GM23338 (cell line): ENCODE results near the gene MMP19. TPM values are rescaled to one million over a fixed set of nuclear protein-coding genes. Genes with fewer than 3 reads are reported as not detected.
A peak's percentile ranks its signal among the peaks of the same experiment; 100 is the strongest.

Experiments
- ATAC-seq: fragments of 200-7000 bp; cut with Tn5 transposase; 3 replicates; pipeline ENCODE4 v1.9.1; 2020
- DNase-seq: peaks from one replicate; pipeline ENCODE4 v3.0.0-alpha.2; 2015; ENCODE audit warnings: low spot score
- H2AFZ ChIP-seq: fragments of 200-600 bp; sonication (generic); 2 replicates; pipeline ENCODE4 v1.8.0; 2016; ENCODE audit warnings: antibody characterized with exemption, mild to moderate bottlenecking, moderate library complexity
- H3F3A ChIP-seq: fragments of 200-600 bp; sonication (generic); replicated peaks from 2 replicates; pipeline ENCODE4 v1.8.0; 2017; ENCODE audit warnings: antibody characterized with exemption, mixed run types, low read depth
- H3K27ac ChIP-seq: fragments of 200-600 bp; sonication (generic); 2 replicates; pipeline ENCODE4 v1.6.1; 2016; ENCODE audit warnings: low read depth
- H3K27me3 ChIP-seq: fragments of 200-600 bp; sonication (generic); 2 replicates; pipeline ENCODE4 v1.8.0; 2016; ENCODE audit warnings: mild to moderate bottlenecking, mixed run types, moderate library complexity; ENCODE audit not compliant: insufficient read depth
- H3K36me3 ChIP-seq: fragments of 200-600 bp; sonication (generic); 2 replicates; pipeline ENCODE4 v1.8.0; 2016; ENCODE audit warnings: mild to moderate bottlenecking; ENCODE audit not compliant: insufficient read depth
- H3K4me1 ChIP-seq: fragments of 200-600 bp; sonication (generic); 2 replicates; pipeline ENCODE4 v1.8.0; 2016; ENCODE audit warnings: mild to moderate bottlenecking, moderate library complexity; ENCODE audit not compliant: insufficient read depth
- H3K4me2 ChIP-seq: fragments of 200-600 bp; sonication (generic); 2 replicates; pipeline ENCODE4 v1.7.1; 2017; ENCODE audit warnings: mixed run types
- H3K4me3 ChIP-seq: fragments of 200-600 bp; sonication (generic); 2 replicates; pipeline ENCODE4 v1.6.1; 2016; ENCODE audit warnings: mixed run types
- H3K79me2 ChIP-seq: fragments of 200-600 bp; sonication (generic); replicated peaks from 2 replicates; pipeline ENCODE4 v1.8.0; 2017; ENCODE audit warnings: mild to moderate bottlenecking; ENCODE audit not compliant: insufficient read depth
- H3K9me2 ChIP-seq: fragments of 200-600 bp; sonication (generic); 2 replicates; pipeline ENCODE4 v1.8.0; 2017; ENCODE audit not compliant: insufficient read depth
- H4K20me1 ChIP-seq: fragments of 200-600 bp; sonication (generic); replicated peaks from 2 replicates; pipeline ENCODE4 v1.8.0; 2017; ENCODE audit warnings: mild to moderate bottlenecking; ENCODE audit not compliant: insufficient read depth
- H3K27ac Mint-ChIP-seq: 2 replicates; pipeline ENCODE4 v1.8.0; 2020; ENCODE audit warnings: inconsistent platforms, mild to moderate bottlenecking, moderate library complexity, mixed read lengths
- H3K27me3 Mint-ChIP-seq: 3 replicates; pipeline ENCODE4 v1.8.0; 2022; ENCODE audit warnings: low read depth, mild to moderate bottlenecking, moderate library complexity, mixed read lengths, inconsistent platforms; ENCODE audit not compliant: insufficient read depth, poor library complexity
- H3K36me3 Mint-ChIP-seq: 3 replicates; pipeline ENCODE4 v1.8.0; 2021; ENCODE audit warnings: low read depth, mild to moderate bottlenecking, inconsistent platforms, moderate library complexity, mixed read lengths
- H3K4me1 Mint-ChIP-seq: 3 replicates; pipeline ENCODE4 v1.8.0; 2020; ENCODE audit warnings: mild to moderate bottlenecking, inconsistent platforms, mixed read lengths
- H3K4me3 Mint-ChIP-seq: 3 replicates; pipeline ENCODE4 v1.8.0; 2021; ENCODE audit warnings: moderate library complexity, mild to moderate bottlenecking, inconsistent platforms, mixed read lengths
- H3K9me3 Mint-ChIP-seq: 3 replicates; pipeline ENCODE4 v1.8.0; 2020; ENCODE audit warnings: moderate library complexity, mild to moderate bottlenecking, inconsistent platforms, mixed read lengths
- CREB1 ChIP-seq: fragments of 250-450 bp; sonication (Bioruptor Pico); IDR thresholded peaks from 2 replicates; pipeline ENCODE4 v1.5.0; 2020; ENCODE audit warnings: low read depth, mild to moderate bottlenecking, moderate library complexity
- CTCF ChIP-seq, 2 experiments: fragments of 200-600 bp in 1 of 2; sonication (generic) in 1 of 2; conservative IDR thresholded peaks; 2 replicates each; pipeline versions ENCODE4 v1.5.1 to v1.6.1; 2016 to 2017; ENCODE audit warnings: antibody characterized with exemption in 2 of 2, low read depth in 2 of 2, mild to moderate bottlenecking in 2 of 2, moderate library complexity in 1 of 2
- ETS1 ChIP-seq: IDR thresholded peaks from 2 replicates; pipeline ENCODE4 v1.6.1; 2016; ENCODE audit warnings: antibody characterized with exemption
- EZH2 ChIP-seq: fragments of 200-600 bp; sonication (generic); IDR thresholded peaks from one replicate; pipeline ENCODE4 v1.8.0; 2017; ENCODE audit warnings: antibody characterized with exemption, mild to moderate bottlenecking, low read depth; ENCODE audit not compliant: unreplicated experiment
- EZH2phosphoT487 ChIP-seq: fragments of 200-600 bp; sonication (generic); IDR thresholded peaks from one replicate; pipeline ENCODE4 v1.8.1; 2018; ENCODE audit warnings: antibody characterized with exemption; ENCODE audit not compliant: unreplicated experiment
- JUNB ChIP-seq: IDR thresholded peaks from one replicate; pipeline ENCODE4 v1.6.1; 2016; ENCODE audit warnings: antibody characterized with exemption; ENCODE audit not compliant: unreplicated experiment
- NANOG ChIP-seq: IDR thresholded peaks from 2 replicates; pipeline ENCODE4 v1.6.1; 2016; ENCODE audit warnings: antibody characterized with exemption, borderline replicate concordance
- POLR2AphosphoS5 ChIP-seq: IDR thresholded peaks from 2 replicates; pipeline ENCODE4 v1.6.1; 2016; ENCODE audit warnings: antibody characterized with exemption, low read depth
- STAT1 ChIP-seq: IDR thresholded peaks from one replicate; pipeline ENCODE4 v1.6.1; 2016; ENCODE audit warnings: antibody characterized with exemption; ENCODE audit not compliant: unreplicated experiment
- ZNF114 ChIP-seq: fragments of 250-450 bp; sonication (Bioruptor Pico); IDR thresholded peaks from 2 replicates; pipeline ENCODE4 v1.5.0; 2020; ENCODE audit warnings: mild to moderate bottlenecking, moderate library complexity
- ZNF331 ChIP-seq: fragments of 250-450 bp; sonication (Bioruptor Pico); IDR thresholded peaks from 2 replicates; pipeline ENCODE4 v1.5.0; 2020; ENCODE audit warnings: low read depth, mild to moderate bottlenecking, moderate library complexity
- polyA plus RNA-seq: library from polyadenylated mRNA; unstranded; fragments of >200 nt; fragmentation: Nextera tagmentation; extraction: Ambion mirVana; gene quantifications from 2 replicates; pipeline ENCODE4 v1.2.1, GENCODE V29; 2016
- total RNA-seq: library from RNA; depleted of rRNA; stranded (reverse); fragments of >200 nt; shearing (Covaris generic); gene quantifications from 2 replicates; pipeline ENCODE4 v1.2.3, GENCODE V29; 2014

The MMP19 gene
- total and polyA plus RNA-seq, 2 experiments from 2014 or later = 1.4 to 1.5 TPM

GRCh38 chr12:55833056-55833455 lies 9.7 kb downstream of the MMP19 start (continued):
- no peak for TF ChIP-seq JUNB
- no peak for TF ChIP-seq ZNF114
- no peak for TF ChIP-seq NANOG

GRCh38 chr12:55831447-55831815 lies 11.3 kb downstream of the MMP19 start:
- peaks cover 40% of the 10 kb centered on the region for H3K4me1 Mint-ChIP-seq
- H3K4me1 ChIP-seq = peaks cover 26% of the 10 kb centered on the region
- ATAC-seq (no peak), DNase-seq (no peak)
- peak overlapping the region; percentile 94 for H3K4me3 Mint-ChIP-seq
- H3K9me2 ChIP-seq = no peaks in the 10 kb centered on the region
- peaks cover 32% of the 10 kb centered on the region for H3F3A ChIP-seq
- no peaks in the 10 kb centered on the region for H3K27me3 ChIP-seq
- H3K4me2 ChIP-seq = peak overlapping the region; percentile 98
- peak overlapping the region; percentile 80 for H3K27ac Mint-ChIP-seq
- H3K36me3 ChIP-seq = no peaks in the 10 kb centered on the region
- no peak for TF ChIP-seq STAT1
- no peak for TF ChIP-seq CTCF (conservative IDR thresholded peaks at IDR 0.05; ENCODE audit: low read depth in 2 of 2)
- TF ChIP-seq ETS1 = no peak
- TF ChIP-seq NANOG = no peak
- no peak for TF ChIP-seq EZH2
- TF ChIP-seq ZNF331 (CRISPR knock-in tag) = no peak
- no peak for TF ChIP-seq CREB1 (CRISPR knock-in tag)
- no peak for TF ChIP-seq EZH2phosphoT487
- TF ChIP-seq ZNF114 = no peak
- no peak for TF ChIP-seq POLR2AphosphoS5
- H3K27me3 Mint-ChIP-seq = peaks cover 12% of the 10 kb centered on the region
- no peaks in the 10 kb centered on the region for H4K20me1 ChIP-seq
- peak overlapping the region; percentile 97; the same call in 1 of the 2 replicates for H2AFZ ChIP-seq
- H3K4me3 ChIP-seq = peak overlapping the region; percentile 100
- no peaks in the 10 kb centered on the region for H3K9me3 Mint-ChIP-seq
- H3K27ac ChIP-seq = peak overlapping the region; percentile 99
- H3K36me3 Mint-ChIP-seq = peaks cover 4% of the 10 kb centered on the region
- peaks cover 27% of the 10 kb centered on the region for H3K79me2 ChIP-seq
